ACHN (cell line): Measurements from ENCODE around the gene COPS6.
"Not testable (repeated sequence)": the region's sequence is repeated elsewhere in the genome, so short reads cannot be mapped to it uniquely, and the experiment has no call there.

Source experiments
- DNase-seq: peaks from one replicate; pipeline ENCODE4 v3.0.0-alpha.2; 2015
- in situ Hi-C: cut with HindIII; loops from 2 replicates; pipeline ENCODE4 v1.10.0; 2017; ENCODE audit warnings: low sequenced_read_pairs, low pct_ligation_motif_present, low pct_unique_long_range_greater_than_20kb

Gene COPS6

DNA sequence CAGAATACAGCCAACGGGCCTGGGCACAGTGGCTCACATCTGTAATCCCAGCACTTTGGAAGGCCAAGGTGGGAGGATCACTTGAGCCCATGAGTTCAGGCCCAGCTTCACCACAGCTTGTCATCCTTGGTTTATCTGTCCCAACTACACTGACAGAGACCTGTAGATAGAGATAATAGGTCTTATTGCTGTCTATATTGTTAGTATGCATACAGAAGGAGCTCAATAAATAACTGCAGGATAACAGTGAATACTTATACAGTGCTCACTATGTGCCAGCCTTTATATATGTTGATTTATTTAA, 31.9 kb downstream of the COPS6 start:
- DNase-seq: no peak
- in situ Hi-C loops: no loop called here

GRCh38 chr7:100122067-100122466, 33.3 kb downstream of the COPS6 start:
- no peak for DNase-seq
- in situ Hi-C loops: no loop called here

DNA sequence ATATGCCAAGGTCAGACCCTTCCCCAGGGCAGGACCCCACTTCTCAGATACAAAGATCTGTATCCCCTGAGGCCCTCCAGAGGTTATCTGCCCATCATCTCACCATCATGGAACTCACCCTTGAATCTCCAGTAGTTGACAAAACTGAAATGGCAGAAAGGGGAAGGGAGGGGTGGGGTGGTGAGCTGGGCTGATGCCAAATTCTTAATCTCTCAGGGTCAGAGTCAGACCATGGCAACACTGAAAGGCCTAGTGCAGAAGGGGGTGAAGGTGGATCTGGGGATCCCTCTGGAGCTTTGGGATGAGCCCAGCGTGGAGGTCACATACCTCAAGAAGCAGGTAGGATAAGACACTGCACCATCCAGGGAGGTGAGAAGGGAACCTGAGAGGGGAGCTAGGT, 33.8 kb downstream of the COPS6 start:
- in situ Hi-C loops: no loop called here
- no peak for DNase-seq

DNA sequence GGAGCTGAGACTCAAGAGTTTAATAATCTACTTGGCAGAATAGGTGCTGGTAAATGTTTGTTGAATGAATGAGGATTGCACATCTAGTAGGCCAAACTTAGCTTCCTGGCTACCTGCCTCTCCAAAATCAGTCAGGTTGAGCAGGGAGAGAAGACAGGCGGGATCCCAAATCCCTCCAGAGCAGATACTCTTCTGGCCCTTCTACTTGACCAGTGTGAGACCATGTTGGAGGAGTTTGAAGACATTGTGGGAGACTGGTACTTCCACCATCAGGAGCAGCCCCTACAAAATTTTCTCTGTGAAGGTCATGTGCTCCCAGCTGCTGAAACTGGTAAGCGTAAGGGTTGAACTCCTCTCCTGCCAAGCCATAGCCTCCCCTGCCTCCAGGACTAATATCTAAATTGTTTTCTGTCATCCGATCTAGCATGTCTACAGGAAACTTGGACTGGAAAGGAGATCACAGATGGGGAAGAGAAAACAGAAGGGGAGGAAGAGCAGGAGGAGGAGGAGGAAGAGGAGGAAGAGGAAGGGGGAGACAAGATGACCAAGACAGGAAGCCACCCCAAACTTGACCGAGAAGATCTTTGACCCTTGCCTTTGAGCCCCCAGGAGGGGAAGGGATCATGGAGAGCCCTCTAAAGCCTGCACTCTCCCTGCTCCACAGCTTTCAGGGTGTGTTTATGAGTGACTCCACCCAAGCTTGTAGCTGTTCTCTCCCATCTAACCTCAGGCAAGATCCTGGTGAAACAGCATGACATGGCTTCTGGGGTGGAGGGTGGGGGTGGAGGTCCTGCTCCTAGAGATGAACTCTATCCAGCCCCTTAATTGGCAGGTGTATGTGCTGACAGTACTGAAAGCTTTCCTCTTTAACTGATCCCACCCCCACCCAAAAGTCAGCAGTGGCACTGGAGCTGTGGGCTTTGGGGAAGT, 35.8 kb downstream of the COPS6 start:
- in situ Hi-C loops: no loop called here
- DNase-seq: no peak

DNA sequence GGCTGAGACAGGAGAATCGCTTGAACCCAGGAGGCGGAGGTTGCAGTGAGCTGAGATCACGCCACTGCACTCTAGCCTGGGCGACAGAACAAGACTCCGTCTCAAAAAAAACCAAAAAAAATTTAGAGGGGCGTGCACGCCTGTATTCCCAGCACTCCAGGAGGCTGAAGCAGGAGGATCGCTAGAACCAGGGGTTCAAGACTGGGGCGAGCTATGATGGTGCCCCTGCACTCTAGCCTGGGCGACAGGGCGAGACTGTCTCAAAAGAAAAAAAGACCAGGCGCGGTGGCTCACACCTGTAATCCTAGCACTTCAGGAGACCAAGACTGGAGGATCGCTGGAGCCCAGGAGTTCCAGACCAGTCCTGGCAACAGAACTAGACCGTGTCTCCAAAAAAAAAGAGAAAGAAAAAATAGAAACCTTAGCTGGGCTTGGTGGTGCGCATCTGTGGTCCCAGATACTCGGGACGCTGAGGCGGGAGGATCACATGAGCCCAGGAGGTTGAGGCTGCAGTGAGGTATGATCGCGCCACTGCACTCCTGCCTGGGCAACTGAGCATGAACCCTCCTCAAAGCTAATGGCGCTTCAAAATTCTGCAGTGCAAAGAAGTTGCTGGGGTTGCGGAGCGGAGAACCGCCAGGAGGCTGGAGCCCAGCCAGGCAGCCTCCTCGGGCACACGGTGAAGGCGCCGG, 37.6 kb downstream of the COPS6 start:
- DNase-seq: no peak
- in situ Hi-C loops: no loop called here

- DNase-seq: peak; percentile 95
- in situ Hi-C loops: no loop called here
Measured at GRCh38 chr7:100126931-100127865, 38.4 kb downstream of the COPS6 start, which contains the start of gene MBLAC1. Gene MBLAC1, plus strand, starts transcription at chr7:100126967. Its CDS starts 429 bp downstream, at chr7:100127396.

DNA sequence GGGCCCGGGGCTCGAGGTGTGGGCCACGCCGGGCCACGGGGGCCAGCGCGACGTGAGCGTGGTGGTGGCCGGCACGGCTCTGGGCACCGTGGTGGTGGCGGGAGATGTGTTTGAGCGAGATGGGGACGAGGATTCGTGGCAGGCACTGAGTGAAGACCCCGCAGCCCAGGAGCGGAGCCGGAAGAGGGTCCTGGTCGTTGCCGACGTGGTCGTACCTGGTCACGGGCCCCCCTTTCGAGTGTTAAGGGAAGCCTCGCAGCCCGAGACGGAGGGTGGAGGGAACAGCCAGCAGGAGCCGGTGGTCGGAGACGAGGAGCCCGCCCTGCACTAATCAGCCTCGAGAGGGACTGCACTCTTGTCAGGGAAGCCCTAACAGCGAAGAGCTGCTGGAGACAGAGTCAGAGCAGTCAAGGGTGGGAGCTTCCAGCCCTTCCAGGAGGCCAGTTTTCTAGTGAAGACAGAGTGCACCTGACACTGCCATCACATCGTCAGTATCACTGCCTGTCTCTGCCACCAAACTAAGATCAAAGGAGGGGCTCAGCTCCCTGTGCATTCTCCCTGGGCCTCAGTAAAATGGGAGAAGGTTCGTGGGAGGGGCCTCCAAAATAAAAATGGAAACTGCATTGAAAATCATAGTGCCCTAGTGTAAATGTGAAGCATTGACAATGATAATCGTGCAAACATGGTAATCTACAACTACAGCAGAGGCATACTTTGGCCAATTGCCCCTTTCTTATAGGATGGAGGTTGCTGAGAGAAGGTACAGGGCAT, 39.3 kb downstream of the COPS6 start:
- in situ Hi-C loops: no loop called here
- peak; percentile 45 for DNase-seq

DNA sequence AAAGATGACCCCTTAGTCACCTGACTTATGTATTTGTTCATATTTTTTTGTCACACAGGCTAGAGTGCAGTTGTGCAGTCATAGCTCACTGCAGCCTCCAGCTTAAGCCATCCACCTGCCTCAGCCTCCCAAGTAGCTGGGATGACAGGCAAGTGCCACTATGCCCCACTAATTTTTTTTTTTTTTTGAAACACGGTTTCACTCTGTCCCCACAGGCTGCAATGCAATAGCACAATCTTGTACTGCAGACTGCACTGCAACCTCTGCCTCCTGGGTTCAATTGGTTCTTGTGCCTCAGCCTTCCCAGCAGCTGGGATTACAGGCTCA, 39.8 kb downstream of the COPS6 start:
- in situ Hi-C loops: no loop called here
- no peak for DNase-seq

DNA sequence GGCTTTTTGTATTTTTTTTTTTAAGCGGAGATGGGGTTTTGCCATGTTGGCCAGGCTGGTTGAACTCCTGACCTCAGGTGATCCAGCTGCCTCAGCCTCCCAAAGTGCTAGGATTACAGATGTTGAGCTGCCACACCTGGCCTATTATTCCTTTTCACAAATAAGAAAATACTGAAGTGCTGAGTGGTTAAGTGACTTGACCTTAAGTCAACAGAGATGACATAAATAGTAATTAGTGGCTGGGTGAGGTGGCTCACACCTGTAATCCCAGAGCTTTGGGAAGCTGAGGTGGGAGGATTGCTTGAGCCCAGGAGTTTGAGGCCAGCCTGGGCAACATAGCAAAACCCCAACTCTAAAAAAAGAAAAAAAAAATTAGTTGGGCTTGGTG, 41.4 kb downstream of the COPS6 start:
- in situ Hi-C loops, DNase-seq: not testable (repeated sequence)

DNA sequence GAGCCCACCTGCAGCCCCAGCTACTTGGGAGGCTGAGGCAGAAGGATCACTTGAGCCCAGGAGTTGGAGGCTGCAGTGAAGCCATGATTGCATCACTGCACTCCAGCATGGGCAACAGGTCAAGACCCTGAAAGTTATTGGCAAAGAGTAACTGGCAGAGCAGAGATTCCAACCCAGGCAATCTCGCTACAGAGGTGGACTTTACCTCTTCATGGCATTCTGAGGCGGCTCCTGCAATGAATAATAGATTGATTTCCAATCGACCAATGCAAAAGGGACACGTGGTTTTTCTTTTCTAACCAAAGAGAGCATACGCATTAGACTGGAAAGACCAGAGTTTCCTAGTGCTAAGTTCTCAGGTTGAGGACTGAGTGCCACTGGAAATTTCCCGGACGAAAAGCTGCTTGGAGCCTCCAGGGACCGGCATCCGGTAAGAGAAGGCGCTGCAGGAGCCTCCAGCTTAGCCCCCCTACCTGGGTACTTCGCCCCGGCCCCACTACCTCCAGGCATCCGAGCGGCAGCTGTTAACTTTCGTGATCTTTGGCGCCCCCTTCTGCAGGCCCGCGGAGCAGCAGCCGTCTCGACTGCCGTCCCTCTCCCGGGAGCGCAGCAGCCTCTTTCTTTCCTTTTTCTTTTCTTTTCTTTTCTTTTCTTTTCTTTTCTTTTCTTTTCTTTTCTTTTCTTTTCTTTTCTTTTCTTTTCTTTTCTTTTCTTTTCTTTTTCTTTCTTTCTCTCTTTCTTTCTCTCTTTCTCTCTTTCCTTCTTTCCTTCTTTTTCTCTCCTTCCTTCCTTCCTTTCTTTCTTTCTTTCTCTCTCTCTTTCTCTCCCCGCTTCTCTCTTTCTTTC, 42.1 kb downstream of the COPS6 start:
- peak; percentile 76 for DNase-seq
- in situ Hi-C loops: no loop called here

DNA sequence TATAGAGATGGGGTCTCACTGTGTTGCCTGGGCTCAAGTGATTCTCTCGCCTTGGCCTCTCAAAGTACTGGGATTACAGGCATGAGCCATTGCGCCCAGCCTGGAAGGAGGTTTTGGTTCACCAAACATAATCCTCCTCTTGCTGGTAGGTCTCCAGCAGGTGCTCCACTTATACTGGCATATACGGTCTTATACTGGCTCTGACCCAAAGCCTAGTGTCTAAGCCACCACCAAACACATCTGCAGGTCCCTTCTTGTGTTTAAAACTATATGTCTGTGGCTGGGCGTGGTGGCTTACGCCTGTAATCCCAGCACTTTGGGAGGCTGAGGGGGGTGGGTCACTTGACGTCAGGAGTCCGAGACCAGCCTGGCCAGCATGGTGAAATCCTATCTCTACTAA, 43.4 kb downstream of the COPS6 start:
- DNase-seq: no peak
- in situ Hi-C loops: no loop called here

- in situ Hi-C loops: no loop called here
- peak; percentile 80 for DNase-seq
Measured at GRCh38 chr7:100132697-100133151, 44.0 kb downstream of the COPS6 start.

GRCh38 chr7:100137851-100138760, 49.3 kb downstream of the COPS6 start:
- in situ Hi-C loops: no loop called here
- no peak for DNase-seq

- DNase-seq: no peak
- in situ Hi-C loops: no loop called here
Measured at GRCh38 chr7:100141555-100141949, 52.8 kb downstream of the COPS6 start.
